A673 (cell line): Measurements from ENCODE around the gene ITGAV. TPM values are rescaled to one million over a fixed set of nuclear protein-coding genes. Genes with fewer than 3 reads are reported as not detected.

Experiments
- BruUV-seq: library from RNA; stranded (reverse); fragments of 400-500 nt; replicated peaks from 2 replicates; lab custom pipeline; 2021; lab: Mats Ljungman, UMichigan
- CTCF ChIA-PET: fragments of 300-600 bp; sonication (Branson Sonifier 250); formaldehyde crosslinking; loops from one replicate; lab custom pipeline; 2022; ENCODE audit warnings: antibody characterized with exemption; lab: Charles Lee
- POLR2A ChIA-PET: fragments of 300-600 bp; sonication (Branson Sonifier 250); formaldehyde crosslinking; loops from one replicate; lab custom pipeline; 2022; ENCODE audit warnings: antibody characterized with exemption; ENCODE audit not compliant: low non-redundant PET; lab: Charles Lee
- DNase-seq: peaks from one replicate; pipeline ENCODE4 v3.0.0-alpha.2; 2015; ENCODE audit warnings: low spot score
- H3K27ac ChIP-seq: fragments of 200-600 bp; sonication (generic); 2 replicates; pipeline ENCODE4 v1.5.1; 2016; ENCODE audit warnings: mixed run types, low read depth, mild to moderate bottlenecking, mixed read lengths, antibody characterized with exemption, low read length; ENCODE audit not compliant: poor library complexity, severe bottlenecking
- H3K27me3 ChIP-seq: fragments of 200-600 bp; sonication (generic); replicated peaks from 2 replicates; pipeline ENCODE4 v1.6.1; 2017; ENCODE audit warnings: mixed run types, low read depth, mild to moderate bottlenecking, mixed read lengths, antibody characterized with exemption, low read length; ENCODE audit not compliant: insufficient read depth, poor library complexity
- H3K36me3 ChIP-seq: fragments of 200-600 bp; sonication (generic); 2 replicates; pipeline ENCODE4 v1.6.1; 2016; ENCODE audit warnings: mixed run types, mild to moderate bottlenecking, mixed read lengths, antibody characterized with exemption, low read length; ENCODE audit not compliant: insufficient read depth, poor library complexity, severe bottlenecking
- H3K4me1 ChIP-seq: fragments of 200-600 bp; sonication (generic); 2 replicates; pipeline ENCODE4 v1.6.1; 2017; ENCODE audit warnings: mixed run types, mild to moderate bottlenecking, mixed read lengths, antibody characterized with exemption, low read length; ENCODE audit not compliant: insufficient read depth, poor library complexity, severe bottlenecking
- H3K4me3 ChIP-seq: fragments of 200-600 bp; sonication (generic); 2 replicates; pipeline ENCODE4 v1.5.1; 2016; ENCODE audit warnings: low read depth, mixed run types, mild to moderate bottlenecking, mixed read lengths, low read length; ENCODE audit not compliant: poor library complexity, severe bottlenecking
- H3K9me3 ChIP-seq: fragments of 200-600 bp; sonication (generic); 2 replicates; pipeline ENCODE4 v1.6.1; 2016; ENCODE audit warnings: mixed run types, low read depth, mild to moderate bottlenecking, mixed read lengths, antibody characterized with exemption, low read length; ENCODE audit not compliant: poor library complexity, severe bottlenecking
- CTCF ChIP-seq: fragments of 300-800, 200-600 bp; sonication (generic); conservative IDR thresholded peaks from 2 replicates; pipeline ENCODE4 v1.5.1; 2017; ENCODE audit warnings: low read depth, mild to moderate bottlenecking, antibody characterized with exemption, low read length, moderate library complexity, mixed read lengths
- EZH2 ChIP-seq: fragments of 200-600 bp; sonication (generic); IDR thresholded peaks from 2 replicates; pipeline ENCODE4 v1.6.1; 2017; ENCODE audit warnings: borderline replicate concordance, low read depth, mild to moderate bottlenecking, mixed read lengths, antibody characterized with exemption, low read length; ENCODE audit not compliant: poor library complexity, severe bottlenecking
- intact Hi-C: fragments of 100-400 bp; cut with micrococcal nuclease; formaldehyde crosslinking; loops from one replicate; pipeline ENCODE4 v1.10.0; 2022; ENCODE audit not compliant: unreplicated experiment
- total RNA-seq: library from RNA; stranded (reverse); gene quantifications from 2 replicates; pipeline ENCODE4 v1.2.3, GENCODE V29; 2021

Gene ITGAV
- total RNA-seq, 1 experiment from 2014 or later, result 28.4 TPM

- H3K9me3 ChIP-seq, result no peaks in the 10 kb centered on the region
- BruUV-seq, result no TSS peak
- H3K27me3 ChIP-seq, result no peaks in the 10 kb centered on the region
- DNase-seq, result no peak
- H3K4me1 ChIP-seq, result no peaks in the 10 kb centered on the region
- no peak for TF ChIP-seq CTCF
- no peak for TF ChIP-seq EZH2
- H3K27ac ChIP-seq, result no peak overlapping the region
- POLR2A ChIA-PET, result no interaction called here
- no peak overlapping the region for H3K4me3 ChIP-seq
- no peaks in the 10 kb centered on the region for H3K36me3 ChIP-seq
- CTCF ChIA-PET, result no interaction called here
- intact Hi-C loops, result no loop called here
Observed at GRCh38 chr2:186702006-186702405, 112.2 kb downstream of the ITGAV start.

DNA sequence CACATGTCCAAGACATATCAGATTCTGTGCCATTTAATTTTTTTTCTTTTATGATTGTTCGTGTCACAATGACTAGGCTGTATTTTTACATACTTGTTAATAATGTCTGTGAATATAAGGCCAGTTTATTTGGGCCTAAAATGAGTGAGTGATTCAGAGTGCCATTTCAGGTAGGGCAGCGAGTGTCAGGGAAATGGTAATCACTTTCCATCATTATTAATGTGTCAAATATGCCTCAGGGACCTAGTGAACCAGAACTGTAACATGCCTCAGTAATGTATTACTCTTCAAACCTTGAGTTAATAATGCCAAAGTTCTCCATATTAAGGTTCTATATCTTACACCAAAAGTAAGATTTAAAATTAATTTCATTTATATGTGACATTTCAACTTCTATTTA lies 112.6 kb downstream of the ITGAV start:
- no peak for TF ChIP-seq CTCF
- no peak for TF ChIP-seq EZH2
- Histone ChIP-seq H3K27me3 (no peaks in the 10 kb centered on the region), H3K36me3 (no peaks in the 10 kb centered on the region), H3K4me1 (no peaks in the 10 kb centered on the region), H3K9me3 (no peaks in the 10 kb centered on the region), H3K4me3 (no peak overlapping the region), H3K27ac (no peak overlapping the region)
- no TSS peak for BruUV-seq
- intact Hi-C loops, result no loop called here
- ChIA-PET CTCF (no interaction called here), POLR2A (no interaction called here)
- no peak for DNase-seq

DNA sequence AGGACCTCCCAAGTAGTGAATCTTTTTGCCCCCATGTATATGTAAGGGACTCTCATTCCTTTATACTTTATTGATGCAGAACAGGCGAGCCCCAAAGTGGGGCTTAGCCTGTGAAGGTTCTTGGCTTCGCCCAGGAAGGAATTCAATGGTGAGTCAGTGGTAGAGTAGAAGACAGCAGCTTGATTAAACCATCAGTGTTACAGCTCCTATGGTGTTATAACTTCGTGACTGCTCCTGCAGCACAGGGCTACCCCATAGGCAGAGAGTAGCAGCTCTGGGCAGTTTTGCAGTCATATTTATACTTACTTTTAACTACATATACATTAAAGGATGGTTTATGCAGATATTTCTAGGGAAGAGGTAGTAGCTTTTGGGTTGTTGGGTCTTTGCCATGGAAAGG lies 115.0 kb downstream of the ITGAV start:
- intact Hi-C loops, result no loop called here
- no peak for TF ChIP-seq CTCF
- TF ChIP-seq EZH2, result no peak
- no peaks in the 10 kb centered on the region for H3K36me3 ChIP-seq
- no peak overlapping the region for H3K27ac ChIP-seq
- BruUV-seq, result no TSS peak
- POLR2A ChIA-PET, result no interaction called here
- no peak for DNase-seq
- no peaks in the 10 kb centered on the region for H3K4me1 ChIP-seq
- H3K4me3 ChIP-seq, result no peak overlapping the region
- no peaks in the 10 kb centered on the region for H3K9me3 ChIP-seq
- H3K27me3 ChIP-seq, result no peaks in the 10 kb centered on the region
- CTCF ChIA-PET, result no interaction called here
